ENCODE measurements around the gene ARL6IP4.
"Not testable (repeated sequence)": the region's sequence is repeated elsewhere in the genome, so short reads cannot be mapped to it uniquely, and the experiment has no call there.

ARL6IP4 gene

GRCh38 chr12:123005081-123005626, 24.7 kb downstream of the ARL6IP4 start:
- Histone ChIP-seq H3K9me3 (ENCODE audit: control insufficient read depth in 1 of 2, low read length in 2 of 2) (no peaks in the 10 kb centered on the region), H3K36me3 (ENCODE audit: control insufficient read depth in 1 of 2, insufficient read depth in 2 of 2, low read length in 2 of 2) (peaks cover 0 to 51% of the 10 kb centered on the region in 2 donors), H3K27me3 (ENCODE audit: low read depth, low read length) (no peaks in the 10 kb centered on the region), H3K27ac (ENCODE audit: low read length) (no peak overlapping the region), H3K4me1 (ENCODE audit: control insufficient read depth in 1 of 2, insufficient read depth in 2 of 2, low read length in 2 of 2) (no peaks in the 10 kb centered on the region), H3K4me3 (ENCODE audit: low read depth in 1 of 2, low read length in 2 of 2) (no peak overlapping the region)

GRCh38 chr12:123006977-123007376, 26.5 kb downstream of the ARL6IP4 start:
- Histone ChIP-seq H3K27me3 (ENCODE audit: low read depth, low read length) (no peaks in the 10 kb centered on the region), H3K36me3 (ENCODE audit: control insufficient read depth in 1 of 2, insufficient read depth in 2 of 2, low read length in 2 of 2) (peaks cover 8 to 52% of the 10 kb centered on the region in 2 donors), H3K4me3 (ENCODE audit: low read depth in 1 of 2, low read length in 2 of 2) (no peak overlapping the region), H3K9me3 (ENCODE audit: control insufficient read depth in 1 of 2, low read length in 2 of 2) (no peaks in the 10 kb centered on the region), H3K27ac (ENCODE audit: low read length) (no peak overlapping the region), H3K4me1 (ENCODE audit: control insufficient read depth in 1 of 2, insufficient read depth in 2 of 2, low read length in 2 of 2) (no peaks in the 10 kb centered on the region)

GRCh38 chr12:123010110-123010509, 29.6 kb downstream of the ARL6IP4 start:
- Histone ChIP-seq H3K27me3 (ENCODE audit: low read depth, low read length) (no peaks in the 10 kb centered on the region), H3K4me3 (ENCODE audit: low read depth in 1 of 2, low read length in 2 of 2) (no peak overlapping the region), H3K27ac (ENCODE audit: low read length) (no peak overlapping the region), H3K9me3 (ENCODE audit: control insufficient read depth in 1 of 2, low read length in 2 of 2) (no peaks in the 10 kb centered on the region), H3K4me1 (ENCODE audit: control insufficient read depth in 1 of 2, insufficient read depth in 2 of 2, low read length in 2 of 2) (no peaks in the 10 kb centered on the region), H3K36me3 (ENCODE audit: control insufficient read depth in 1 of 2, insufficient read depth in 2 of 2, low read length in 2 of 2) (peaks cover 13 to 55% of the 10 kb centered on the region in 2 donors)

GRCh38 chr12:123010681-123011080, 30.2 kb downstream of the ARL6IP4 start:
- no peak overlapping the region for H3K27ac ChIP-seq (ENCODE audit: low read length)
- H3K27me3 ChIP-seq (ENCODE audit: low read depth, low read length) = no peaks in the 10 kb centered on the region
- H3K4me3 ChIP-seq (ENCODE audit: low read depth in 1 of 2, low read length in 2 of 2) = no peak overlapping the region
- no peaks in the 10 kb centered on the region for H3K4me1 ChIP-seq (ENCODE audit: control insufficient read depth in 1 of 2, insufficient read depth in 2 of 2, low read length in 2 of 2)
- H3K36me3 ChIP-seq (ENCODE audit: control insufficient read depth in 1 of 2, insufficient read depth in 2 of 2, low read length in 2 of 2) = peaks cover 13 to 54% of the 10 kb centered on the region in 2 donors
- no peaks in the 10 kb centered on the region for H3K9me3 ChIP-seq (ENCODE audit: control insufficient read depth in 1 of 2, low read length in 2 of 2)

GRCh38 chr12:123011701-123012100, 31.2 kb downstream of the ARL6IP4 start:
- no peak overlapping the region for H3K4me3 ChIP-seq (ENCODE audit: low read depth in 1 of 2, low read length in 2 of 2)
- H3K27me3 ChIP-seq (ENCODE audit: low read depth, low read length) = no peaks in the 10 kb centered on the region
- peaks cover 13 to 54% of the 10 kb centered on the region in 2 donors for H3K36me3 ChIP-seq (ENCODE audit: control insufficient read depth in 1 of 2, insufficient read depth in 2 of 2, low read length in 2 of 2)
- H3K27ac ChIP-seq (ENCODE audit: low read length) = no peak overlapping the region
- H3K9me3 ChIP-seq (ENCODE audit: control insufficient read depth in 1 of 2, low read length in 2 of 2) = no peaks in the 10 kb centered on the region
- H3K4me1 ChIP-seq (ENCODE audit: control insufficient read depth in 1 of 2, insufficient read depth in 2 of 2, low read length in 2 of 2) = no peaks in the 10 kb centered on the region

- H3K27ac ChIP-seq (ENCODE audit: low read length) = no peak overlapping the region
- H3K4me3 ChIP-seq (ENCODE audit: low read depth in 1 of 2, low read length in 2 of 2) = no peak overlapping the region
- no peaks in the 10 kb centered on the region for H3K9me3 ChIP-seq (ENCODE audit: control insufficient read depth in 1 of 2, low read length in 2 of 2)
- no peaks in the 10 kb centered on the region for H3K27me3 ChIP-seq (ENCODE audit: low read depth, low read length)
- H3K4me1 ChIP-seq (ENCODE audit: control insufficient read depth in 1 of 2, insufficient read depth in 2 of 2, low read length in 2 of 2) = no peaks in the 10 kb centered on the region
- H3K36me3 ChIP-seq (ENCODE audit: control insufficient read depth in 1 of 2, insufficient read depth in 2 of 2, low read length in 2 of 2) = peaks cover 13 to 43% of the 10 kb centered on the region in 2 donors
Observed at GRCh38 chr12:123013185-123014095, 33.0 kb downstream of the ARL6IP4 start.

- not testable (repeated sequence) for H3K4me3 ChIP-seq (ENCODE audit: low read depth in 1 of 2, low read length in 2 of 2); H3K27ac ChIP-seq (ENCODE audit: low read length); H3K27me3 ChIP-seq (ENCODE audit: low read depth, low read length); H3K9me3 ChIP-seq (ENCODE audit: control insufficient read depth in 1 of 2, low read length in 2 of 2); H3K4me1 ChIP-seq (ENCODE audit: control insufficient read depth in 1 of 2, insufficient read depth in 2 of 2, low read length in 2 of 2)
- peaks cover 13 to 34% of the 10 kb centered on the region in 2 donors for H3K36me3 ChIP-seq (ENCODE audit: control insufficient read depth in 1 of 2, insufficient read depth in 2 of 2, low read length in 2 of 2)
Observed at GRCh38 chr12:123014473-123014872, 34.0 kb downstream of the ARL6IP4 start.

- Histone ChIP-seq H3K9me3 (ENCODE audit: control insufficient read depth in 1 of 2, low read length in 2 of 2) (no peaks in the 10 kb centered on the region), H3K4me1 (ENCODE audit: control insufficient read depth in 1 of 2, insufficient read depth in 2 of 2, low read length in 2 of 2) (no peaks in the 10 kb centered on the region), H3K36me3 (ENCODE audit: control insufficient read depth in 1 of 2, insufficient read depth in 2 of 2, low read length in 2 of 2) (peaks cover 0 to 9% of the 10 kb centered on the region in 2 donors), H3K27ac (ENCODE audit: low read length) (no peak overlapping the region), H3K27me3 (ENCODE audit: low read depth, low read length) (no peaks in the 10 kb centered on the region), H3K4me3 (ENCODE audit: low read depth in 1 of 2, low read length in 2 of 2) (no peak overlapping the region)
Observed at GRCh38 chr12:123017753-123018152, 37.3 kb downstream of the ARL6IP4 start.

GRCh38 chr12:123019841-123020138, 39.3 kb downstream of the ARL6IP4 start:
- Histone ChIP-seq H3K4me1 (ENCODE audit: control insufficient read depth in 1 of 2, insufficient read depth in 2 of 2, low read length in 2 of 2) (no peaks in the 10 kb centered on the region), H3K36me3 (ENCODE audit: control insufficient read depth in 1 of 2, insufficient read depth in 2 of 2, low read length in 2 of 2) (no peaks in the 10 kb centered on the region), H3K27me3 (ENCODE audit: low read depth, low read length) (no peaks in the 10 kb centered on the region), H3K4me3 (ENCODE audit: low read depth in 1 of 2, low read length in 2 of 2) (no peak overlapping the region), H3K9me3 (ENCODE audit: control insufficient read depth in 1 of 2, low read length in 2 of 2) (no peaks in the 10 kb centered on the region), H3K27ac (ENCODE audit: low read length) (no peak overlapping the region)

- Histone ChIP-seq H3K27me3 (ENCODE audit: low read depth, low read length) (no peaks in the 10 kb centered on the region), H3K4me3 (ENCODE audit: low read depth in 1 of 2, low read length in 2 of 2) (no peak overlapping the region), H3K9me3 (ENCODE audit: control insufficient read depth in 1 of 2, low read length in 2 of 2) (no peaks in the 10 kb centered on the region), H3K27ac (ENCODE audit: low read length) (no peak overlapping the region), H3K4me1 (ENCODE audit: control insufficient read depth in 1 of 2, insufficient read depth in 2 of 2, low read length in 2 of 2) (no peaks in the 10 kb centered on the region), H3K36me3 (ENCODE audit: control insufficient read depth in 1 of 2, insufficient read depth in 2 of 2, low read length in 2 of 2) (no peaks in the 10 kb centered on the region)
Observed at GRCh38 chr12:123021688-123022604, 41.5 kb downstream of the ARL6IP4 start.

- no peaks in the 10 kb centered on the region for H3K9me3 ChIP-seq (ENCODE audit: control insufficient read depth in 1 of 2, low read length in 2 of 2)
- no peaks in the 10 kb centered on the region for H3K27me3 ChIP-seq (ENCODE audit: low read depth, low read length)
- H3K36me3 ChIP-seq (ENCODE audit: control insufficient read depth in 1 of 2, insufficient read depth in 2 of 2, low read length in 2 of 2) = peaks cover 0 to under 1% of the 10 kb centered on the region in 2 donors
- H3K4me1 ChIP-seq (ENCODE audit: control insufficient read depth in 1 of 2, insufficient read depth in 2 of 2, low read length in 2 of 2) = no peaks in the 10 kb centered on the region
- no peak overlapping the region for H3K4me3 ChIP-seq (ENCODE audit: low read depth in 1 of 2, low read length in 2 of 2)
- H3K27ac ChIP-seq (ENCODE audit: low read length) = no peak overlapping the region
Observed at GRCh38 chr12:123022846-123023245, 42.4 kb downstream of the ARL6IP4 start.

All from muscle layer of duodenum (tissue), 2 donors.